GM12891 (cell line): ENCODE data around the gene DIP2A.

ENCODE experiments used
- POLR2A ChIP-seq: IDR thresholded peaks from 2 replicates; pipeline ENCODE4 v1.6.1; 2011; ENCODE audit warnings: low read depth, low read length, control low read depth
- TAF1 ChIP-seq: IDR thresholded peaks from 2 replicates; pipeline ENCODE4 v1.6.1; 2011; ENCODE audit warnings: low read depth, low read length, control low read depth

DNA sequence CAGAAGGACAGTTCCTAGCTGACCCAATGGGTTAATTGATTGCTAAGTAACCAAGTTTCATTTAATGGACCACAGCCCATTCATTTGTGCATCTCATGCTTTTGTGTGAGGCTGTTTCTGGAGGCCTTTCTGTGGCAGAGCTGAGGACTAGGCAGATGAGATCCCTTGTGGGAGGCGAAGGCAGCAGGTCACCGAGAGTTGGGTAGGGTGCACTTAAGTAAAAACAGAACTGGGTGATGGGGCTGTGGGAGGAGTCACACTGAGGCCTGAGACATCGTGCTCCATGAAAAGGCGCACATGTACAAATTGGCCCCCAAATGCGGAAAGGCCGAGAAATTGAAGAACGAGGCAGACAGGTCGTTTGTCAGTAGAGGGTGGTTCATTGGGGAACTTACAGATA is 85.3 kb downstream of the DIP2A start:
- TF ChIP-seq POLR2A (no peak), TAF1 (no peak)
